ENCODE results near the gene PAN2.
"Not testable (repeated sequence)": the region's sequence is repeated elsewhere in the genome, so short reads cannot be mapped to it uniquely, and the experiment has no call there.

The PAN2 gene

DNA sequence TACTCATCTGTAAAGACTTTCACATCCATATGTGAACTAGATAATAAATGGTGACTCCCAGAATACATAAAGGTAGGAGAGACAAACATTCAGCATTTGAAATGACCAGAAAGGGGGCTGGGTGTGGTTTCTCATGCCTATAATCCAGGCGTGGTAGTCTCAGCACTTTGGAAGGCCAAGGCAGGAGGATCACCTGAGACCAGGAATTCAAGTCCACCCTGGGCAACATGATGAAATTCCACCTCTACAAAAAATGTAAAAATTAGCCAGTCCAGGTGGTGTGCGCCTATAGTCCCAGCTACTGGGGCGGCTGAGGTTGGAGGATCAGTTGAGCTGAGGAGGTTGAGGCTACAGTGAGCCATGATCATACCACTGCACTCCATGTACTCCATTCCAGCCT lies 29.5 kb downstream of the PAN2 start:
- no peak for DNase-seq

DNA sequence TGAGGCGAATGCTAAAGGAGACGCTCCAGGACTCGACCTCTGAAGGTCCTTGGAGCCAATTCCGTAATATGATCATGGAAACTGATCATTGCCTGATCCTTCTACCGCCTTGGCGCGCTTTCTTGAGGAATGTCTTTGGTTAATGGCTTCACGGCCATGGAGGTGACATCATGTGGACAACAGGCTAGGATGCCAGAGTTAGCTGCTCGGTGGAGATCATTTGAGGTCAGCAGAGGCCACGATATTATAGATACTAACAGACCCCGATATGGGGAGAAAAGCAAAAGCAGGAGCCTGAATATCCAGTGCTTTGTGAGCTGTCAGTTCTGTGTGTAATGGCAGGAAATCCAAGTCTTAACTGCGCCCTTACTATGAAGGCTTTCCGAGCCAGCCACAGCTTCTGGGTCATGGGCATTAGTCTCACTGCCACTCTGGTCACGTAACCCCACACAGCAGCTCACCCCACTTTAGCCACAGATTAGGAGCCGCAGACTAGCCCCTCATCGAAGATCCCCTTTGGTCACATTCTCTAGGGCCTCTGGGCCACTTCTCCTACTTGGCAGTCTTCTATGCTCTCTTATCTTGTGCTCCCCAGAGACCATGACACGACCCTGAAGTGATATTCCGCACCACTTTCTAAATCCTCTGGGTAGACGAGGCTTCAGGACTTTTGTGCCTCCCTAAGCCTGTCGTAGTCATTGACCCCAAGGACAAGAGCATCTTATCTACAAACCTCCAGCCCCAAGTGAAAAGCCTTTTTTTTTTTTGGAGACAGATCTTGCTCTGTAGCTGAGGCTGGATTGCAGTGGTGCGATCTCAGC lies 32.9 kb downstream of the PAN2 start:
- DNase-seq, result no peak

DNA sequence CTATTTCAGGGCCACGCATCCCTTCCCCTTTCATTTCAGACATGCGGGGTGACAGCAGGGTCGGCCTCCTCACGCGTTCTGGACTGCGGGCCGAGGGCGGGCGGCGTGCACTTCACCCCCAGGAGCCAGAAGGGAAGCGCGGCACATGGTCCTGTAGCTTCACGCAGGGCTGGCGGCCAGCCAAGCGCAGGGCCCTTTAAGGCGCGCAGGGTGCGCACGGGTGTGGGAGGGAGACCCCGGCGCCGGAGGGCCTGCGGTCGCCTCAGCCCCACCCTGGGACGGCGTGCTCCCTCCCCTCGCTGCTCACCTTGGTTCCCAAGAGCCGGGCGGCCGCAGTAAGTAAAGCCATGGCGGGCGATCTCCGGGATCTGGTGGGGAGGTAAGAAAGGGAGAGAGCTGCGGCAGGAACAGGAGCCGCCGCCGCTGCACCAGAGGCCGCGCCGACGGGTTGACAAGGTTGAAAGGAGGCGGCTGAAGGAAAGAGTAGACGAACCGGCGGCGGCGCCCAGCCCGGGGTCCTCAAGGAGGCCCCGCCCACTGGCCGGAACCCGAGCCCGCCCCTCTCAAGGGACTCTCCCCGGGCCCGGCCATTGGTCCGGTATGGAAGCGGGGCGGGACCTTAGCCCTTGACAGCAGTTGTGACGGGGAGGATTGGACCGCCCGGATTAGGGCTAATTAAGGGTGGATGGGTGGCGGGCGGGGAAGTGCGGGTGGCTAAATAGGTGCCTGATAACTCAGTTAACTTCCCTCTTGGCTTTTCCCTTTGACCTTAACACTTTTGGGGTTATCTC lies 33.8 kb downstream of the PAN2 start, which contains the start of gene CS:
Gene CS (minus strand): TSS at position 478 of the 791 bp plus-strand sequence. CDS start 129 bp downstream, at position 349.
- peak; percentile 97 for DNase-seq

DNA sequence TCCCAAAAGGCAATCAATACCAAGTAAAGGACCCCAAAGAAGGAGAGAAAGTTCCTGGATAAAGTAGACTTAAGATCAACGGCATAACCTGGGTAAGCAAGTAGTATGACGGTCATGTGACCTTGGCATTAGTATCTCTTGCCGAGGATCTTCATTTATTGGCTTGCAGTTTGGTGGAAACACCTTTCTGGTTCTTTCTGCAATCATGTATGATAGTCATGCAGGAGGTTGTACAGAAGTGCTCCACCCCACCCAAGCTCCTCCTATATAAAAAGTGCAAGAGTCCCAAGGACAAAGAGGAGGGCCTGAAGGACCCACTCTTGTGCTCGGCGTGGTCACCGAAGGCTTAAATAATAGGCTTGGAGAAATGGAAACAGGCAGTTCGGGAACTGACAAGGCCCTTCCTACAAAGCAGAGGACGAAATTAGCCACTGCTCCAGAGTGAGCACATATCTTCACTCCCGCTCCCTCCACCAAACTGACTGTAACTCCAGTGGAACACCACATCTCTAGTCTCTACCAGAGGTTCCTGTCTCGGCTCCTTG lies 34.4 kb downstream of the PAN2 start:
- DNase-seq, result peak; percentile 2

DNA sequence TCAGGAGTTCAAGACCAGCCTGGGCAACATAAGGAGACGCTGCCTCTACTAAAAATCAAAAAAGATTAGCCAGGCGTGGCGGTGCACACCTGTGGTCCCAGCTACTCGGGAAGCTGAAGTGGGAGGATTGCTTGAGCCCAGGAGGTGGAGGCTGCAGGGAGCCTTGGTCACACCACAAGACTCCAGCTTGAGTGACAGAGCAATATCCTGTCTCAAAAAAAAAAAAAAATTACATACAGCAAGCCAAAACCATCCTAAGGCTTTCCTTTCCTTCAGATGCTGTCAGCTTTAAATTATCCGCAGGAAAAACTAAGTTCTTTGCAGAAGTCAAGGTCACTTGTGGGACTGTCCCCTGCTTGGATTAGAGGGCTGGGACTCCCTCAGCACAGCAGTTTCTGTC lies 35.0 kb downstream of the PAN2 start:
- DNase-seq, result no peak

DNA sequence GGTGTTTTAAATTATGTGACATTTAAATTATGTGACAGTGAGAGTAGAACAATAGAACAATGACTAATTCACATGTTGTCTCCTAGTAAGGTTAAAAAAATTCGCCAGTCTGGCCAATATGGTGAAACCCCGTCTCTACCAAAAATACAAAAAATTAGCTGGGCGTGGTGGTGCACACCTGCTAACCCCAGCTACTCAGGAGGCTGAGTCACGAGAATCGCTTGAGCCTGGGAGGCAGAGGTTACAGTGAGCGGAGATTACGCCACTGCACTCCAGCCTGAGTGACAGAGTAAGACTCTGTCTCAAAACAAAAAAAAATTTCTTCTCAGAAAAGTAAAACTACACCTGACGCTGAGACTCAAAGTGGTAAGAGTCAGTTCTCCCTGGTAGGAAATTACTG lies 36.4 kb downstream of the PAN2 start:
- no peak for DNase-seq

DNA sequence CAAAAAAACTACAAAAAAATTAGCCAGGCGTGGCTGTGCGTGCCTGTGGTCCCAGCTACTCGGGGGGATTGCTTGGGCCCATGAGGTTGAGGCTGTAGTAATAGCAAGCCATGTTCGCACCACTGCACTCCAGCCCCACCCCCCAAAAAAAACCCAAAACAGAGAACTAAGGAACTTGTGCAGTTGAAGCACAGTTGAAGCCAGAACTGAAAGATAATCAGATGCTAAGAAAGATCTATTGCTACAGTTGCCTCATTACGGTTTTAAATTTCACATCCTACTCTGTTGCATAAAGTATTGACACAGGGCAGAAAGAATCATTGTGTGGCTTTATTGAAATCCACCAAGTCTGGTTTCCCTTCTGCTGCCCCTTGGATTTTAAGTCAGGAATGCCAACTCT lies 37.5 kb downstream of the PAN2 start:
- no peak for DNase-seq

DNA sequence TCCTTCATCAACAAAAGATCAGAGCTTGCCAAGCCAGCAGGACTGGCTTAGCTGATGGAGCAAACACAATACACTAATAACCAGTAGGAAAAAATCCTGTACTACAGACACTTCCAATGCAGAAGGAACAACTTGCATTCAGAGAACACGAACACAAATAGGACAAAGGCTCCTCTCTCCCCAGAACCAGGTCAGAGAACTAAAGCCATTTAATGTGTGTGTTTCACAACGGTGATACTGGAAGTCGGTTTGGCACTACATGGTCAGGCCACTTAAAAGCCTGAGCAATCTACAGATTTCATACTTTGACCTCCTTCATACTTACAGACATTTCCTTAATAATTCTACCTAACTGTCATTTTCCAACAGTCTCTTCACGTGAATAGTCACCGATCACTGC lies 40.0 kb downstream of the PAN2 start:
- DNase-seq, result no peak

DNA sequence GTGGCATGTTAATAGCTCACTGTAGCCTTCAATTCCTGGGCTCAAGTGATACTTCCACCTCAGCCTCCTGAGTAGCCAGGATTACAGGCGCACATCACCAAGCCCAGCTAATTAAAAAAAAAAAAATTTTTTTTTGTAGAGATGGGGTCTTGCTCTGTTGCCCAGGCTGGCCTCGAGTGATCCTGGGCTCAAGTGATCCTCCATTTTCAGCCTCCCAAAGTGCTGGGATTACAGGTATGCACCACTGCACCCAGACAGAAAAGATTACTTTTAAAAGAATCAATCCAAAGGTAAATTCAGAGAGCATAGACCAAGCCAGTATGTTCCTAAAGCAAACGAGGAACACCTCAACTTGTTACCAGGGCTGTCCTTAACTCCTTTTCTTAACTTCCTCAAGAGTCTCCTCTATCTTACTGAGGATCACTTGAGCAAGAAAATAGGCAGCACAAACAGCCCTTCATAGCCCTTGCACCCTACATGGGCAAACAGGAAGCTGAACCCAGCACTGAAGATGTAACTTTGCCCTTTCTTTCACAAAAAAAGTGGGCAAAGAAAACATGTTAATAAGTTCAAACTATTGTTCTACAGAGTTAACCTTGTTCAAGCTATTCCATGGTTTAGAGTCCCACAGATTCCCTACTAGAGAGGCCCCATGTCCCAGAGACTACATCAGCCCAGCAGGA lies 45.0 kb downstream of the PAN2 start:
- no peak for DNase-seq

DNA sequence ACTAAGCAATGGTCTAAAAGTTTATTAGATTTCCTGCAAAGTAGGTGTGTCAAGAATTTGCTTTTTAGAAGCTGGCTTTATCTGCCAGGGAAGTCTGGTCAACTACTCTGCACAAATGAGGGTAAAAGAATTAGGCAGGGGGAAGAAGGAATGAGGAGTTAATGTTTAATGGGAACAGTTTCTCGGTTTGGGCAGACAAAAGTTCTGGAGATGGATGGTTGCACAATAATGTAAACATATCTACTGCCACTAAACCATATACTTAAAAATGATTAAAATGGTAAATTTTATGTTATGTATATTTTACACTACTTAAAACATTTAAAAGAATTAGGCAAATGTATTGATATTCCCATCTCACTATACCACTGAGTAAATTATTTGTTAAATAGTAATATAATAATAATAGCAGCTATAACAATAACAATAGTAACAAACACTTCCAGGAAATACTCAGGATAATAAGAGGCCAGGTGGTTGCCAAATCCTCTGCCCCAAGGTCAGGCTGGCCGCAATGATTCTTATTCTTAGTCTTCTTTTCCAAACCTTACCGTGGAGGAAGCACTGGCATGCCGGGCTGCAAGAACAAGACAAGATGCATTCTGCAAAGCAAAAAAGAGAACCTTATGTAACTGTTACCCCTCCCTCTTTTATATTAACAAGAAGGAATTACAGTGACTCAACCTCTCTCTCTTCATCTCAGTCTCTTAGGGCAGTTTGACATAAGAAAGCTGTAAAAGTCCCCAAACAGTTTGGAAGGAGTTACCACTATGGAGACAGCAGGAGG lies 47.6 kb downstream of the PAN2 start:
- no peak for DNase-seq

DNA sequence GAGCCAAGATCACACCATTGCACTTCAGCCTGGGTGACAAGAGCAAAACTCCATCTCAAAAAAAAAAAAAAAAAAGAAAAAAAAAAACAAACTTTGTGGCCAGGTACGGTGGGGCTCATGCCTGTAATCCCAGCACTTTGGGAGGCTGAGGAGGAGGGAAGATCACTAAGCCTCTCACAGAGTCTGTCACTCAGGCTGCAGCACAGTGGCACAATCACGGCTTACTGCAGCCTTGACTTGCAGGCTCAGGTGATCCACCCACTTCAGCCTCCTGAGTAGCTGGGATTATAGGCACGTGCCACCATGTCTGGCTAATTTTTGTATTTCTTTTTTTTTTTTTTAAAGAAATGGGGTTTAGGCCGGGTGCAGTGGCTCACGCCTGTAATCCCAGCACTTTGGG lies 49.5 kb downstream of the PAN2 start:
- DNase-seq, result not testable (repeated sequence)

DNA sequence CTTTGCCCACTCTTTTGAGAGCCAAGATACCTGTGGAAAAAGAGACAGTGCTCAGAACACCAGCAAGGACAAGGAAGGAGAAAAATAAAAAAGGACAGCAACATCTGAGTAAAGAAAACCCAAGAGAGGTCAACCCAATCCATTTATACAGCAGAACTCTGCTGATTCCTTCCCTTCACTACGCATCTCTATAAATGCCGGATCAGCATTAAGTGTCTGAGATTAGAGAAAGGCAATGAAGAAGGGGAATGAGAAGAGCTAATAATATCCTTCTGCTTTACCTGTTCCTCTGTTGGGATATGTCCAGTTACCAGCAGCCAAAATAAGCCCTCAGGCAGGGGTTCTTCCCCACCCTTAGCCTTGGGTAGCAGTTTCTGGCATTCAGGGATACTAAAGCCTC lies 51.2 kb downstream of the PAN2 start:
- no peak for DNase-seq

DNA sequence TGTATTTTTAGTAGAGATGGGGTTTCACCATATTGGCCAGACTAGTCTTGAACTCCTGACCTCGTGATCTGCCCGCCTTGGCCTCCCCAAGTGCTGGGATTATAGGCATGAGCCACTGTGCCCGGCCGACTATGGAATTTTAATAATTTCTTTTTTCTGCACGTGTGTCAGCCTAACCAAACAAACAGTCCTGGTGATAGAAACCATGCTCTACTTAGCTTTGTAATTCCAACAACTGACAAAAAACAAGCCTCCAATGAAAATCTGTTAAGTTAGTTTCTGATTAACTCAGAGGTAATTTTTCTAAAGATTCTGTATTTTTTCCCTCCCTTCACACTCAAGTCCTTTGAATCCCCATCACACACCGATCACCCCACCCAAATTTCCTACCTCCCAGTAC lies 51.8 kb downstream of the PAN2 start:
- DNase-seq, result no peak

DNA sequence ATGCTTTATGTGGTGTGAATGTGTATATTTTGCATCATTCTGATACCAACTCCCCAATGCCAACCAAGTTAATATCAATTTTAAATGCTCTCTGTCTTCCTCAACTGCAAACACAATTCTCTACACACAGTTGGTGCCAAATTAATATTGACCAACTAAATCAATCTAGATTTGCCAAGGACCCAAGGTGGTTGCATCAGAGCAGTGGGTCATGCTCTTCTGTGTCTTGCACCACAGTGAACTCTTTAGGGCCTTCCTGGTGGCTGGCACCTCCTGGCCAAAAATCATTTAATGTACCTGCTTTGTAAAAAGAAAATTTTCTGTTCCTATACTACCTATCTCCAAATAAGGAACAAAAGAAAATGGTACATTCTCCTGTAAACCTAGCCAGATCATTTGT lies 53.0 kb downstream of the PAN2 start:
- DNase-seq, result no peak

DNA sequence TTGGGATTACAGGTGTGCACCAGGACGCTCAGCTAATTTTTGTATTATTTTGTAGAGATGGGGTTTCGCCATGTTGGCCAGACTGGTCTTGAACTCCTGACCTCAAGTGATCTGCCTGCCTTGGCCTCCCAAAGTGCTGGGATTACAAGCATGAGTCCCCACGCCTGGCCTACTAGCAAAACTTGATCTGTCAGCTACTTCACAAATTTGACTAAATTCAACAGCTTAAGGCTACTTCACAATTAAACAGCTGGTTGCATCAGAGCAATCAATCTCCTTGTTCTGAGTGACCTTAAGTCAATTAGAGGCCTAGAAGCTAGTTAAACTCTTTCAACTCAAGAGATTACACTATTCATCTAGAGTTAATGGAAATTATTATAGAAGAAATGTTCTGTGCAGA lies 54.9 kb downstream of the PAN2 start:
- no peak for DNase-seq

DNA sequence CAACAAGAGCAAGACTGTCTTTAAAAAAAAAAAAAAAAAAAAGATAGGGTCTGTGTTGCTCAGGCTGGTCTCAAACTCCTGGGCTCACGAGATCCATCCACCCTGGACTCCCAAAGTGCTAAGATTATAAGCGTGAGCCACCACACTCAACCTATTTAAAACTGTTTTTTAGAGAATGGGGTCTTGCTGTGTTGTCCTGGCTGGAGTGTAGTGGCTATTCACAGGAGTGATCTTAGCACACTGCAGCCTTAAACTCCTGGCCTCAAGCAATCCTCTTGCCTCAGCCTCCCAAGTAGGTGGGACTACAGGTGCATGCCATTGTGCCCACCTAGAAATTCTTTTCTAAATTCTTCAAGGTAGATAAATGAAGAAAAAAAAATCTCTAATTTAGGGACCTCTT lies 59.5 kb downstream of the PAN2 start:
- DNase-seq, result no peak

DNA sequence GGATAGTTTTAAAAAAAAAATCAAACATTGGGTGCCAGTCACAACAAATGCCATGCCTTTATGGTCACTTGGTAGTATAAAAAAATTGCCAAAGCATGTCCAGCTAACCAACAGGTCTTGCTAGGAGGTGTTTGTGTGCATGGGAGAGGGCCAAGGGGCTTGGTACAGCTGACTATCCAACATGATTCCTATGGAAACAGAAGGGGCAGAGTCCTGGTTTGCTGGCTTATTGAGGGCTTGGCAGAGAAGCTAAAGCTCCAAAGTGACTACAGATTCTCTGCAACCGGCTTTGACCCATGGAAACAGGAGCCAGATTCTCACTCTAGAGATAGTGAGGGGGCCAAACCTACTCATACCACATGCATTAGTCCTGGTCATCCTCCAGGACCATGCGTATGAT lies 61.3 kb downstream of the PAN2 start:
- DNase-seq, result not testable (repeated sequence)

DNA sequence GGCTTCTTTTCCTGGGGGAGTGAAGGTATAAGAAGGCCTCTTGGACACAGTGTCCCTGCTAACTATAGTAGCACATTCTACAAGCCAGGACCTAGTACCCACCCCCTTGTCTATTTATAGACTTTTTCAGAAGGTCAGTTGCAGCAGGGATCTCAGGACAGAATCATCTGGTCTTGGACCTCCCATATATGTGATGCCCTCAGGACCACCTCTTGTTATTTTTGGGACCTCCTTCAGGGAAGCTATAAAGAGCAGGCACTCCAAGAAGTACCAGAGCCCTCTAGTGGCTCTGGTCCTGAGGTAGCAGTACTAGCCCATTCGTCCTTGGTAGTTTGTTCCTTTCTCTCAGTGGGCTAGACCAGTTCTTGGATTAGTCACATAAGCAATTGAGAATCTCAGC lies 62.8 kb downstream of the PAN2 start:
- DNase-seq, result no peak

DNA sequence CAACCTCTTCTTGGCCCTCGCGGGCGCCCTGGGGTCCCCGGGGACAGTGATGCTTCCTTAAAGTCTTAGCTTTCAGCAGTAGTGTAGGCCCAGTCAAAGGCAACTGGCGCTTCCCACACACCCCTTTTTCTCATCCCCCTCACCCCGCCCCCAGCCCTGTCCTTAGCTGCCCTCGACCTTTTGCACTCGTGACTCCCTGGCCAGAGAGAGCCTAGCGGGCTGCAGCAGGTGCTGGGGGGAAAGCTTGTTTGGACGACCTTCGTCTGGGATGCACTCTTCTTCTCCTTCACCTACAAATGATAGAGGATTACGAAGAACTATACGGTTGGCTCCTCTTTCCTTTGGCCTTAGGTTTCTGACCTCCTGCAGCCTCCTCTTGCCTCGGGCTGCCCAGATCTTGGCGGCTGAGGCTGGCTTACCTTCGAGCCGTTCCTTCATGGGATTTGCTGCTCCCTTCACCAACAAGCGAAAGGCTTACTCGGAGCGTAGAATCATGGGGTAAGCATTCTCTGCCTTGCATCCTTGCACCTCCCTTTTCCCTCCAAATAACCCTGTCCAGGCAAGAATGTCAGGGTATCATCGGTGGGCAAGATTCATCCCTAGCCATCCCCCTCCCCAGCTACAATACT lies 66.2 kb downstream of the PAN2 start:
- no peak for DNase-seq

DNA sequence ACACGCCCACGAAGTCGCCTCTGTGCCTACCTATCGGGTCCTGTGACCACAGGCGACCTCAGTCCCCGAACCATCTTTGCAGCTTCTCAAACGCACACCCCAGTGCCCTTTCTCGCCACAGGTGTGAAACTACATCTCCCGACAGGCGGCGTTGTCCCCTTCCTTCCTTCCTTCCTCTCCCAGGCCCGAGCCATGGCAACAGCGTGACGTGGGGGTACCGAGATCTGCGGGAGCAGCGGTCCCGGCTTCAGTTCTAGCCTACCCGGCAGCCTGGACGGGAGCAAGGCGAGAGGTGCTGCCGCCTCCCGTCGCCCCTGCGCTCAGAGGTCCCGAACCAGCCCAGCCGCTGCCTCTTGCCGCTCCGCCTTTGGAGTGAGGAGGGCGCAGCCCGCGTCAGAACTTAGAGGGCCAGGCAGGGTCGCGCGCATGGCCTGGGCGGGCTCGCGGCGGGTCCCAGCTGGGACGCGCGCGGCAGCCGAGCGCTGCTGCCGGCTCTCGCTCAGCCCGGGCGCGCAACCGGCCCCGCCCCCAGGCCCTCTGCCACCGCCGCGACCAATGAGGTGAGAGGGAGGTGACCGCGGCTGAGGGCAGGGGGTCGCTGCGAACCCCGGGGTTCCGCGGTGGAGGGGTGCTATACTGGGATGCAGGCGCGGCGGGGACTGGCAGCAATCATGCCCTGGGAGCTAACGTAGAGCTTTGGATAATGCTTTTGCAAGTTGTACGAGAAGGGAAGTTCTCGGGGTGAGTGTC lies 66.9 kb downstream of the PAN2 start, which contains the start of gene COQ10A:
Gene COQ10A (plus strand): TSS at position 250 of the 750 bp plus-strand sequence. CDS start 177 bp downstream, at position 427.
- peak; percentile 86 for DNase-seq

Measured in activated T-cell treated with anti-CD3 and anti-CD28 coated beads for 4 hours (primary cell).